K562 (cell line): ENCODE data around the gene JSRP1. TPM values are rescaled to one million over a fixed set of nuclear protein-coding genes. Genes with fewer than 3 reads are reported as not detected.
A peak's percentile ranks its signal among the peaks of the same experiment; 100 is the strongest.

Source experiments
- CBFA2T2 ChIP-seq: fragments of 450-650 bp; conservative IDR thresholded peaks from 2 replicates; pipeline ENCODE4 v1.6.1; 2017; ENCODE audit warnings: mild to moderate bottlenecking
- CHCHD3 ChIP-seq: fragments of 250-450 bp; sonication (Bioruptor Pico); IDR thresholded peaks from 2 replicates; pipeline ENCODE4 v2.1.2; 2022; ENCODE audit warnings: mild to moderate bottlenecking
- EP400 ChIP-seq: fragments of 450-650 bp; IDR thresholded peaks from 2 replicates; pipeline ENCODE4 v1.6.1; 2017; ENCODE audit warnings: antibody characterized with exemption, mild to moderate bottlenecking, moderate library complexity
- FOSL1 ChIP-seq: fragments of 200-800 bp; sonication (Bioruptor generic); conservative IDR thresholded peaks from 2 replicates; pipeline ENCODE4 v1.6.1; 2016; ENCODE audit warnings: missing genetic modification characterization, missing compliant biosample characterization
- NCOR1 ChIP-seq: fragments of 450-650 bp; IDR thresholded peaks from 2 replicates; pipeline ENCODE4 v1.6.1; 2016; ENCODE audit warnings: mild to moderate bottlenecking, moderate library complexity
- SETDB1 ChIP-seq: IDR thresholded peaks from one replicate; pipeline ENCODE4 v1.6.1; 2012; ENCODE audit warnings: low read length, control low read depth, inconsistent platforms
- ZNF133 ChIP-seq: fragments of 250-450 bp; sonication (Bioruptor Pico); IDR thresholded peaks from 2 replicates; pipeline ENCODE4 v1.4.0; 2020; ENCODE audit warnings: mild to moderate bottlenecking
- ZNF217 ChIP-seq: sonication (generic); formaldehyde crosslinking; IDR thresholded peaks from 2 replicates; pipeline ENCODE4 v1.8.0; 2022; ENCODE audit warnings: mild to moderate bottlenecking, missing genetic modification reagents
- polyA plus RNA-seq, 8 experiments: library from polyadenylated mRNA; depleted of rRNA in 4 of 8; stranded (reverse) in 5 of 8; unstranded in 3 of 8; fragments of >200 nt; fragmentation: Nextera tagmentation in 2 of 8; fragmentation: Illumina TruSeq in 1 of 8; extraction: Ambion mirVana in 2 of 8; extraction: Trizol in 1 of 8; gene quantifications; 2 replicates each; pipeline versions ENCODE4 v1.2.1 to v1.2.3, GENCODE V29; 2011 to 2014; ENCODE audit warnings: inconsistent platforms in 1 of 8, missing spikeins in 1 of 8
- total RNA-seq, 7 experiments: library from RNA; depleted of rRNA in 6 of 7; stranded (reverse); fragments of >200 nt in 6 of 7; fragmentation: Illumina TruSeq in 2 of 7; extraction: Trizol in 2 of 7; gene quantifications; 2 replicates each; pipeline versions ENCODE4 v1.2.1 to v1.2.3, GENCODE V29; 2011 to 2021; ENCODE audit warnings: low replicate concordance in 1 of 7
- TF ChIP-seq, protein P1 (sequence below): fragments of 200-600 bp; sonication (generic); IDR thresholded peaks from one replicate; pipeline ENCODE4 v1.6.1; 2012; ENCODE audit warnings: mild to moderate bottlenecking, low read depth, low read length, inconsistent platforms
- TF ChIP-seq, protein P2 (sequence below): sonication (generic); formaldehyde crosslinking; IDR thresholded peaks from 2 replicates; pipeline ENCODE4 v1.8.1; 2023; ENCODE audit warnings: mild to moderate bottlenecking, missing genetic modification reagents, moderate library complexity
- TF ChIP-seq, protein P3 (sequence below), 2 experiments: fragments of 150-350 bp in 1 of 2; IDR thresholded peaks; 2 replicates each; pipeline ENCODE4 v1.6.1; 2012 to 2016; ENCODE audit warnings: low read depth in 2 of 2, low read length in 2 of 2, mild to moderate bottlenecking in 1 of 2, moderate library complexity in 1 of 2

JSRP1 gene
- total and polyA plus RNA-seq, 9 of the 15 experiments (the other 6 are each of a cell fraction or from before 2014, with no cell fraction given) = 0.08 to 1.2 (median 0.51) TPM; not detected in 4

DNA sequence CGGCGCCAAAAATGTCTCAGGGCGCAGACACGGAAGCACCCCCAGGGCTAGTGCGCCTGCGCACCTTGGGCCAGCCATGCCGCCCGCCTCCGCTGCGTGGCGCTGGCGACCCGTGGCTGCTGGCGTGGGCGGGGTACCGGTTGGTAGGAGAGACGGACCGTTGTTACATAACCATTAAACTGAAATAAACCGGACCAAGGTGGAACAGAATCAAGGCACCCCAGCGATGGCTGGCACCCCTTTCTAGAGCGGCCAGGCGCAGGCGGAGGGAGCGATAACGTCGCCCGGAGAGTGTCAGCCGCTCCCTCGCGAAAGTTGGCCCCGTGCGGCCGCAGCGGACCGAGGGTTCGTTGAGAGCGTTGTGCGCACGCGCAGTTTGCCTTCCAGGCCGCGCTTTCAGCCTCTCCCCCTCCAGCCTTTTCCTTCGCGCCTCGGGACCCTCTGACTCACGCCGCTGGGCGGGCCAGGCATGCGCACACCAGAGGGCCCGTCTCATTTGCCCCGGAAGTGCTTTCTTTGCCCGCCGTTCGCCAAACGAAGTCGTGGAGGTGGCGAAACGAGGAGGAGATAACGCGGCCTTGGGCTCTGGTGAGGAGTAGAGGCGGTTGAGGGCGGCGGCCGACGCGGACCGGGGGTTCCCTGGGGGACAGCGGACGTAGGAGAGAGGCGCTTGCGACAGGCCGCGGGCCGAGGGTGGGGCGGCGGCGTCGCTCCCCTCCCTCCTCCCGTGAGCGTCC is 19.7 kb downstream of the JSRP1 start, which contains the start of the genes PLEKHJ1 and SF3A2 (continued):
- 0 out of 2 replicates have a peak, but pooled peaks have one; percentile 47 for TF ChIP-seq NCOR1
- TF ChIP-seq CHCHD3 (CRISPR knock-in tag) = 0 out of 2 replicates have a peak, but pooled peaks have one; percentile 42
- TF ChIP-seq, protein P1, sequence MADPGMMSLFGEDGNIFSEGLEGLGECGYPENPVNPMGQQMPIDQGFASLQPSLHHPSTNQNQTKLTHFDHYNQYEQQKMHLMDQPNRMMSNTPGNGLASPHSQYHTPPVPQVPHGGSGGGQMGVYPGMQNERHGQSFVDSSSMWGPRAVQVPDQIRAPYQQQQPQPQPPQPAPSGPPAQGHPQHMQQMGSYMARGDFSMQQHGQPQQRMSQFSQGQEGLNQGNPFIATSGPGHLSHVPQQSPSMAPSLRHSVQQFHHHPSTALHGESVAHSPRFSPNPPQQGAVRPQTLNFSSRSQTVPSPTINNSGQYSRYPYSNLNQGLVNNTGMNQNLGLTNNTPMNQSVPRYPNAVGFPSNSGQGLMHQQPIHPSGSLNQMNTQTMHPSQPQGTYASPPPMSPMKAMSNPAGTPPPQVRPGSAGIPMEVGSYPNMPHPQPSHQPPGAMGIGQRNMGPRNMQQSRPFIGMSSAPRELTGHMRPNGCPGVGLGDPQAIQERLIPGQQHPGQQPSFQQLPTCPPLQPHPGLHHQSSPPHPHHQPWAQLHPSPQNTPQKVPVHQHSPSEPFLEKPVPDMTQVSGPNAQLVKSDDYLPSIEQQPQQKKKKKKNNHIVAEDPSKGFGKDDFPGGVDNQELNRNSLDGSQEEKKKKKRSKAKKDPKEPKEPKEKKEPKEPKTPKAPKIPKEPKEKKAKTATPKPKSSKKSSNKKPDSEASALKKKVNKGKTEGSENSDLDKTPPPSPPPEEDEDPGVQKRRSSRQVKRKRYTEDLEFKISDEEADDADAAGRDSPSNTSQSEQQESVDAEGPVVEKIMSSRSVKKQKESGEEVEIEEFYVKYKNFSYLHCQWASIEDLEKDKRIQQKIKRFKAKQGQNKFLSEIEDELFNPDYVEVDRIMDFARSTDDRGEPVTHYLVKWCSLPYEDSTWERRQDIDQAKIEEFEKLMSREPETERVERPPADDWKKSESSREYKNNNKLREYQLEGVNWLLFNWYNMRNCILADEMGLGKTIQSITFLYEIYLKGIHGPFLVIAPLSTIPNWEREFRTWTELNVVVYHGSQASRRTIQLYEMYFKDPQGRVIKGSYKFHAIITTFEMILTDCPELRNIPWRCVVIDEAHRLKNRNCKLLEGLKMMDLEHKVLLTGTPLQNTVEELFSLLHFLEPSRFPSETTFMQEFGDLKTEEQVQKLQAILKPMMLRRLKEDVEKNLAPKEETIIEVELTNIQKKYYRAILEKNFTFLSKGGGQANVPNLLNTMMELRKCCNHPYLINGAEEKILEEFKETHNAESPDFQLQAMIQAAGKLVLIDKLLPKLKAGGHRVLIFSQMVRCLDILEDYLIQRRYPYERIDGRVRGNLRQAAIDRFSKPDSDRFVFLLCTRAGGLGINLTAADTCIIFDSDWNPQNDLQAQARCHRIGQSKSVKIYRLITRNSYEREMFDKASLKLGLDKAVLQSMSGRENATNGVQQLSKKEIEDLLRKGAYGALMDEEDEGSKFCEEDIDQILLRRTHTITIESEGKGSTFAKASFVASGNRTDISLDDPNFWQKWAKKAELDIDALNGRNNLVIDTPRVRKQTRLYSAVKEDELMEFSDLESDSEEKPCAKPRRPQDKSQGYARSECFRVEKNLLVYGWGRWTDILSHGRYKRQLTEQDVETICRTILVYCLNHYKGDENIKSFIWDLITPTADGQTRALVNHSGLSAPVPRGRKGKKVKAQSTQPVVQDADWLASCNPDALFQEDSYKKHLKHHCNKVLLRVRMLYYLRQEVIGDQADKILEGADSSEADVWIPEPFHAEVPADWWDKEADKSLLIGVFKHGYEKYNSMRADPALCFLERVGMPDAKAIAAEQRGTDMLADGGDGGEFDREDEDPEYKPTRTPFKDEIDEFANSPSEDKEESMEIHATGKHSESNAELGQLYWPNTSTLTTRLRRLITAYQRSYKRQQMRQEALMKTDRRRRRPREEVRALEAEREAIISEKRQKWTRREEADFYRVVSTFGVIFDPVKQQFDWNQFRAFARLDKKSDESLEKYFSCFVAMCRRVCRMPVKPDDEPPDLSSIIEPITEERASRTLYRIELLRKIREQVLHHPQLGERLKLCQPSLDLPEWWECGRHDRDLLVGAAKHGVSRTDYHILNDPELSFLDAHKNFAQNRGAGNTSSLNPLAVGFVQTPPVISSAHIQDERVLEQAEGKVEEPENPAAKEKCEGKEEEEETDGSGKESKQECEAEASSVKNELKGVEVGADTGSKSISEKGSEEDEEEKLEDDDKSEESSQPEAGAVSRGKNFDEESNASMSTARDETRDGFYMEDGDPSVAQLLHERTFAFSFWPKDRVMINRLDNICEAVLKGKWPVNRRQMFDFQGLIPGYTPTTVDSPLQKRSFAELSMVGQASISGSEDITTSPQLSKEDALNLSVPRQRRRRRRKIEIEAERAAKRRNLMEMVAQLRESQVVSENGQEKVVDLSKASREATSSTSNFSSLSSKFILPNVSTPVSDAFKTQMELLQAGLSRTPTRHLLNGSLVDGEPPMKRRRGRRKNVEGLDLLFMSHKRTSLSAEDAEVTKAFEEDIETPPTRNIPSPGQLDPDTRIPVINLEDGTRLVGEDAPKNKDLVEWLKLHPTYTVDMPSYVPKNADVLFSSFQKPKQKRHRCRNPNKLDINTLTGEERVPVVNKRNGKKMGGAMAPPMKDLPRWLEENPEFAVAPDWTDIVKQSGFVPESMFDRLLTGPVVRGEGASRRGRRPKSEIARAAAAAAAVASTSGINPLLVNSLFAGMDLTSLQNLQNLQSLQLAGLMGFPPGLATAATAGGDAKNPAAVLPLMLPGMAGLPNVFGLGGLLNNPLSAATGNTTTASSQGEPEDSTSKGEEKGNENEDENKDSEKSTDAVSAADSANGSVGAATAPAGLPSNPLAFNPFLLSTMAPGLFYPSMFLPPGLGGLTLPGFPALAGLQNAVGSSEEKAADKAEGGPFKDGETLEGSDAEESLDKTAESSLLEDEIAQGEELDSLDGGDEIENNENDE = no peak
- TF ChIP-seq EP400 = peak; percentile 98
- no peak; the same call in 1 of the 2 replicates for TF ChIP-seq CBFA2T2
- TF ChIP-seq FOSL1 (tag) = peak; percentile 96
- no peak for TF ChIP-seq SETDB1
- TF ChIP-seq, protein P2, sequence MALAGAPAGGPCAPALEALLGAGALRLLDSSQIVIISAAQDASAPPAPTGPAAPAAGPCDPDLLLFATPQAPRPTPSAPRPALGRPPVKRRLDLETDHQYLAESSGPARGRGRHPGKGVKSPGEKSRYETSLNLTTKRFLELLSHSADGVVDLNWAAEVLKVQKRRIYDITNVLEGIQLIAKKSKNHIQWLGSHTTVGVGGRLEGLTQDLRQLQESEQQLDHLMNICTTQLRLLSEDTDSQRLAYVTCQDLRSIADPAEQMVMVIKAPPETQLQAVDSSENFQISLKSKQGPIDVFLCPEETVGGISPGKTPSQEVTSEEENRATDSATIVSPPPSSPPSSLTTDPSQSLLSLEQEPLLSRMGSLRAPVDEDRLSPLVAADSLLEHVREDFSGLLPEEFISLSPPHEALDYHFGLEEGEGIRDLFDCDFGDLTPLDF (CRISPR knock-in tag) = no peak; the same call in 1 of the 2 replicates
- TF ChIP-seq ZNF217 (CRISPR knock-in tag) = no peak
- no peak for TF ChIP-seq ZNF133
- TF ChIP-seq, protein P3, sequence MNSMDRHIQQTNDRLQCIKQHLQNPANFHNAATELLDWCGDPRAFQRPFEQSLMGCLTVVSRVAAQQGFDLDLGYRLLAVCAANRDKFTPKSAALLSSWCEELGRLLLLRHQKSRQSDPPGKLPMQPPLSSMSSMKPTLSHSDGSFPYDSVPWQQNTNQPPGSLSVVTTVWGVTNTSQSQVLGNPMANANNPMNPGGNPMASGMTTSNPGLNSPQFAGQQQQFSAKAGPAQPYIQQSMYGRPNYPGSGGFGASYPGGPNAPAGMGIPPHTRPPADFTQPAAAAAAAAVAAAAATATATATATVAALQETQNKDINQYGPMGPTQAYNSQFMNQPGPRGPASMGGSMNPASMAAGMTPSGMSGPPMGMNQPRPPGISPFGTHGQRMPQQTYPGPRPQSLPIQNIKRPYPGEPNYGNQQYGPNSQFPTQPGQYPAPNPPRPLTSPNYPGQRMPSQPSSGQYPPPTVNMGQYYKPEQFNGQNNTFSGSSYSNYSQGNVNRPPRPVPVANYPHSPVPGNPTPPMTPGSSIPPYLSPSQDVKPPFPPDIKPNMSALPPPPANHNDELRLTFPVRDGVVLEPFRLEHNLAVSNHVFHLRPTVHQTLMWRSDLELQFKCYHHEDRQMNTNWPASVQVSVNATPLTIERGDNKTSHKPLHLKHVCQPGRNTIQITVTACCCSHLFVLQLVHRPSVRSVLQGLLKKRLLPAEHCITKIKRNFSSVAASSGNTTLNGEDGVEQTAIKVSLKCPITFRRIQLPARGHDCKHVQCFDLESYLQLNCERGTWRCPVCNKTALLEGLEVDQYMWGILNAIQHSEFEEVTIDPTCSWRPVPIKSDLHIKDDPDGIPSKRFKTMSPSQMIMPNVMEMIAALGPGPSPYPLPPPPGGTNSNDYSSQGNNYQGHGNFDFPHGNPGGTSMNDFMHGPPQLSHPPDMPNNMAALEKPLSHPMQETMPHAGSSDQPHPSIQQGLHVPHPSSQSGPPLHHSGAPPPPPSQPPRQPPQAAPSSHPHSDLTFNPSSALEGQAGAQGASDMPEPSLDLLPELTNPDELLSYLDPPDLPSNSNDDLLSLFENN (IDR thresholded peaks at IDR 0.05; ENCODE audit: low read depth in 2 of 2, low read length in 2 of 2) = no peak; a peak in 1 of 4 replicates
